GM21737 (cell line): ENCODE results near the gene SLC12A1.
A peak's percentile ranks its signal among the peaks of the same experiment; 100 is the strongest.

Source experiments
- ATAC-seq: cut with Tn5 transposase; IDR thresholded peaks from one replicate; pipeline ENCODE4 v1.9.1; 2021; ENCODE audit warnings: mild to moderate bottlenecking, moderate library complexity; ENCODE audit not compliant: unreplicated experiment

Gene SLC12A1

GRCh38 chr15:48205981-48206380 is at the start of gene SLC12A1:
TSS of gene SLC12A1 (plus strand) at chr15:48206302. CDS start at chr15:48207720, 1,418 bp downstream.
- no peak for ATAC-seq

- no peak for ATAC-seq
These were observed 37.5 kb upstream of the SLC12A1 start for GRCh38 chr15:48168616-48169015.

DNA sequence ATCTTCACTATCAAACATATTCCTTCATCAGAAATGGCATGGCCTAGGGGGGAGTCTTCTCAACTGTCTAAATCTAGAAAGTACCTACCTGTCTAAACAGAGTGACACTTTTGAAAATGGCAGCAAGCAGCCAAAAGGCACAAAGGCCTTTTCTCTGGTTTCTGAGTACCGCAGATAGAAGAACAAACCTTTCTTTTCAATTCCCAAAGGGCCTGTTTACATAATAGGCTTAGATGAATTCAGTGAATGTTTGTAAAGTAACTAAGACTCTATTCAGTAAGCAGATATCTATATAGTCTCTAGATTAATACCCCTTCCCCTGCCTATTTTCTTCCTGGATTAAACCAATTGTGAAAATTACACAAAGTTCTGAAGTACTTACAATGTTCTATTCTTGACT is 35.1 kb upstream of the SLC12A1 start:
- ATAC-seq: no peak

GRCh38 chr15:48175126-48175525 is 31.0 kb upstream of the SLC12A1 start:
- no peak for ATAC-seq

DNA sequence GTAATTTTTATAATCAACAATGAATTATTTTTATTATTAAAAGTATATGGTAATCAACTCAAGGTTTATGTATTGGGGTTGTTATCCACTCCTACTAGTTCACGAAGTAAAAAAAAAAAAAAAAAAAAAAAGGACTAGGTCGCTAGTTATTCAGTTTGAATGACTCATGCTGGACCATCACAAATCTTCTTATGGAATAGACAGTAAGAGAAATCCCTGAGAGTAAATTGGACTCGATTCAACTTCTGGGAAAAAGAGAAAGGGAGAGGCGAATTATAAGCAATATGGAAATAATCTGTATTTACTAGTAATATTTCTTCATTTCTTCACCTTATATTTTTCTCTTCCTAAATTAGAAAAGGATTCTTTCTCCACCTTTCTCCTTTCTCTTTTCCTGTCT is 30.0 kb upstream of the SLC12A1 start:
- ATAC-seq: no peak

DNA sequence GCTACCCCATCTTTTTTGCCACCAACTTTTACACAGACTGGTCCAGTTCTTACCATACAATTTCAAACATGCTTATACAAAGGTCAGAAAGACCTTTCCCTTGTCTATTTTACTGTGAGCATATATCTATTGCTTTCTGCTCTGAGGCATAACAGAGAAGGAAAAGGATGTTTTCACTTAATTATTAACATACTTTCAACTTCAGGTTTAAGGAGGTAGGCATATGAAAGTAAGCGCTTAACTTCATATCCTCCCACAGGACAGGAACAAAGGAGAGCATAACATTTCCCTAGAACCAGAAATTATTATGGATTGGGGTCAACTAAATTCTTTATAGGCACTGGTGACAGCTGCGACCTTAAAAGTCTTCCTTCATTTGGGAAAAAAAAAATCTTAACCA is 29.1 kb upstream of the SLC12A1 start:
- ATAC-seq: peak; percentile 38

DNA sequence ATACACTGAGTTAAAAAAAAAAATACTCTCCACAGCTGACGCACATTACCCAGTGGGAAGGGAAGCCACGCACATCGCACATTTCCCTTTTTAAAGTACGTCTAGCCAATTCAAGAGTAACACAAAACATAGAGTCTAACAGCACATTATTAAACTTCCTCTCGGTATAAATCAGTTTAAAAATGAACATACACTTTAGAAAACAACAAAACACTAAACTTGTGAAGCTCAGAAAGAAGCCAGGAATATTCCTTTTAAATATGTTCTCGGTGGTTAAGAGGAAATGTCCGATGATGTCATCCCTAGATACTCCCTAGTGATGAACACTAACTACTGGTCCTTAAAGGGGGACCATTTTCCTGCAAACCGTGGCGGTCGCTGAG is 28.7 kb upstream of the SLC12A1 start:
- ATAC-seq: peak; percentile 60

DNA sequence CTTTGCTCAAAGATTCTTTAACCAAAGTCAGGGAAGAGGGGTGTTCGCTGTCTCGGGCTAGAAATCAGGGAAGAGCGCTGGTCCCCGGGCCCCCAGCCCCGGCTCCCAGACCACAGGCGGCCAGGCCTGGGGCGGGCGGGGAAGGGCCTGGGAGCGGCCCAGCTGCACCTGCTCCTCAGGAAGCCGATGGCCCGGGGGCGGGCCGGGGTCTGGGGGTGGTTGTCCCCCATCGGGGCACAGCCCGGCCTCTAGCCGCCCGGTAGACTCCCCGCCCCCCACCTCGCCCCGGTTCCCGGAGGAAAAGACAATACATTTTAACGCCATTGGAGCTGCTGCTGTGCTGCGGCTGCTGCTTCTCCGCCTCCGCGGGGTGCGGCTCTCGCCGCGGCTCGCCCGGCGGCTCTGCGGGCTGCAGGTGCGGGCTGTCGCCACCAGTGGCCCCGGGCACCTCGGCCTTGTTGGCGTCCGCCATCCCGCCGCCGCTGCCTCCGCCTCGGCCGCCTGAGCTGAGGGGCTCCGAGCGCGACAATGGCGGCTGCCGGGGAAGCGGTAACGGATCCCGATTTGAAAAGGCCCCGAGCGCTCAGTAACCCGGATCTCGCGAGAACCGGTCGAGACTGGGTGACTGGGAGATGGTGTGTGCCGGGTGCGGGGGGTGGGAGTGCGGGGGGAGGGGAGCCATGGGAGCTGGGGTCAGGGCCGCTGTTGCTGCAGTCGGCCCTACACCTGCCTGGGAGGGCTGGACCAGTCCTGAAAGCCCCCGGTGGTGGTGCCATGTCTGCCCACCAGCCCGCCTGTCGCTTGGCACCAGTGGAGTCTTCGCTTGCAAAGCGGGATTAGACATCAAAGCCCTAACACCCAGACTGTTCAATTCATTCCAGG is 28.1 kb upstream of the SLC12A1 start, which contains the start of gene MYEF2:
TSS of gene MYEF2 (minus strand) at position 530 of the 882 bp plus-strand sequence. CDS start at position 472, 58 bp downstream.
- peak; percentile 64 for ATAC-seq

GRCh38 chr15:48178648-48178931 is 27.5 kb upstream of the SLC12A1 start:
- ATAC-seq: no peak

DNA sequence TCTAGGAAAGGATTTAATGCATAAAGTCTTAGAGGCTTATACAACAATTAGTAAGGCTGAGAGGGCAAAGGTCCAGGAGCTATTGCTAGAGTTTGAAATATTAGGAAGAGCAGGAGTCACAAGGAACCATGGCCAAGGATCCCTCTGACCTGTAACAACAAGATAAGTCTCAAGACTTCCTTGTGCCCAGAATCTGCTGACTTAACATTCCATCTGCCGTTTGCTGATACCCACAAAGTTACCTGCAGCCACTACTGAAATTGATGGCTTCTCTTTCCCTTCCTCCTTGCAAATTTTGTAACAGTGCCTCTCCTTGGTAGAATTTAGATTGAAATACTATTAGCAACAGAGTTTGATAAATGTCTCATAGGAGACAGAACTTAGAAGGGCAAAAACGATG is 23.4 kb upstream of the SLC12A1 start:
- ATAC-seq: no peak

DNA sequence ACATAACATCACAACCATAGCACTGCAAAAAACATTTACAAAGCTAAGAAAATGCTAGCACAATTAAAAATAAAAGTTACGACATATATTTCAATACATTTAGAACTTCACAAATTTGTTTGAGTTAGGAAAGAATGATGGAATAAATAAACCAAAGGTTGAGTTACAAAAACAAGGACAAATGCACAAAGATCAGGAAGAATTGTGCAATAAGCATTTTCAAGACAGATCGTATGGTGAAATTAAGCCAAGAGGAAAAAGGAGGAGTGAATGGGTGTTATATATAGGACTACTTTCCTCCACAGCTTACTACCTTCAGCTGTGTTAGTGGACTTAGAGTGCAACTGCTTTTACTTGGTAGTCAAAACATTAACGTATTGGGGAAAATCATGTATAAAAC is 20.6 kb upstream of the SLC12A1 start:
- ATAC-seq: no peak

DNA sequence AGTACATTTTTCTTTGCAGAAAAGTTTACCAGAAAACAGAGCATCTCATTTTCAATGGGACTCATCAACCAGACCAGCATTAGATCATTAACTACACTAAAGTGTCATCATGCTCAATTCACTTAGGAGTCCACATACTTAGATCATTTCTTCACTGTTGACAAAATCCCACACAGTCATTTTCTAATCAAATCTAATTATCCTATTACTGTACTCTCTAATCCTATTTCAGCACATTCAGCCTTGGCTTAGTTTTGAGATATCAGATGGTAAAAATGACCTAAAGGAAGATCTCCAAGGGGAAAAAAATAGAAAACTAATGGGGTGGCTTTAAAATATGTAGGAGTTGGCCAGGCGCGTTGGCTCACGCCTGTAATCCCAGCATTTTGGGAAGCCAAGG is 19.8 kb upstream of the SLC12A1 start:
- ATAC-seq: no peak

DNA sequence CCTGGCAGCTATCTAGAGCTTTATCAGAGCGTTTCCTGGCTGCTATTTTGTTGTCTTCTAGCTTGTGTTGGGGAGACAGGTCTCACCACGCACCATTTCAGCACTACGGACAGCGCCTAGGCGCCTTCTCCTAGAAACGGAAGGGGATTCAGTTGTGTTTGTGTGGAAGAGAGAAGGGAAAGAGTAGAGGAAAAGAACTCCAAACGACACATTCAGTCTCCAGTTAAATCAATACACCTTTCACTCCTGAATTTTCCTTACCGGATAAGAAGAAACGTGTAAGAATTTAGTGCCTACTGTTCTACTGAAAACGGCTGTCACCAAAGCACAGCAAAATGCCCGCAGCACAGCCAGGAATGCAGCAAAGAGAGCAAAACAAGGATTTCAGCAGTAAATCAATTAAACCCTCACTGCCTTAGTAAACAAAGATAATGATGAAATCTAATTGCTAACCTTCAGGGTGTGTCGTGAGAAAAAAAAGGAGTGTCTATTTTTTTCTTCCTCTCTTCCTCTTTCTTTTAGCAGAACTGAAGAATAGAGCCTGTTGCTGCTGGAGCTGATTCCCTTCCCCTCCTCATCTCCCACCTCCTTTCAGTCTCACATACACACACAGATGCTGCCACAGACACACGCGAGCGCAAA is 15.0 kb upstream of the SLC12A1 start:
- ATAC-seq: no peak

- no peak for ATAC-seq
These were observed 14.4 kb upstream of the SLC12A1 start, which contains the start of gene CTXN2 for GRCh38 chr15:48191574-48192225. TSS of gene CTXN2 (plus strand) at chr15:48191665. CDS start at chr15:48201301, 9,636 bp downstream.

- ATAC-seq: no peak
These were observed 4.0 kb upstream of the SLC12A1 start for GRCh38 chr15:48202068-48202467.

DNA sequence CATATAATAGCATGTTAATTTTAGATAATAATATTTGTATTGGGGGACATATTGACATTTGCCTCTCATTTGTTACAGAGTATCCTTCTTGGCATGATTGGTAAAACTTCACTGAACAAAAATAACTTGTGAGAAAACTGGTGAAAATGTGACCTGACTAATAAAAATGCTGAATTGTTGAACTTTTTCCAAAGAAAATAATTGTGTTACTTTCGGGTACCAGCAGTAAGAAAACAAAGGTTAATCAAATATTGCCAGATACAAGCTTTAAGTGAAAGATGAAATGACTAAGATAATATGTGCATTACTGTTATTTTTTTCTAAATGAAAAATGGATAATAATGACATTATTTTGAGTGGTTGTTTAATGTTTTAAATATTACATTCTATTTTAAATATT is 15.2 kb downstream of the SLC12A1 start:
- ATAC-seq: no peak

GRCh38 chr15:48221885-48222284 is 15.8 kb downstream of the SLC12A1 start:
- no peak for ATAC-seq

DNA sequence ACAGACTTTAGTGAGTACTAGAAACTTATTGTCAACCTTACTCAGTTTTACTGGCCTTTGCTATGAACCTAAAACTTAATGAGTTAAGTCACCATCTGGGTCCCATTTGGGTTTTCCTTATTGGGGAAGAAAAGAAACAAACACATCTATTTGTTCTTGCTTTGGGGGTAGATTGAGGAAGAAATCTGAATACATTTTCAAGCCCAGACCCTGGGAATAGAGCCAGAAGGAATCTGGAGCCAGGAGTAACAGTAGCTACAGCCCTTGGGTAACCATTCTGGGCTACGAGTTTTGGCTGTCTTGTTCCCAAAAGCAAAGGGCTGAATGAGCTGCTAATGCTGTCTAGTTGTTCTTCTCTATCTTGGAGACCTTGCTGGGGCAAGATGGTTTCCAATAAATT is 16.5 kb downstream of the SLC12A1 start:
- ATAC-seq: no peak

GRCh38 chr15:48225771-48226170 is 19.7 kb downstream of the SLC12A1 start:
- ATAC-seq: no peak

GRCh38 chr15:48230498-48230897 is 24.4 kb downstream of the SLC12A1 start:
- no peak for ATAC-seq

- no peak for ATAC-seq
These were observed 27.1 kb downstream of the SLC12A1 start for GRCh38 chr15:48233246-48233645.

GRCh38 chr15:48239334-48239733 is 33.2 kb downstream of the SLC12A1 start:
- no peak for ATAC-seq
